GM21526 (cell line): ENCODE measurements around the gene MYO1A.
"Not testable (repeated sequence)": the region's sequence is repeated elsewhere in the genome, so short reads cannot be mapped to it uniquely, and the experiment has no call there.

ENCODE experiments used
- ATAC-seq: cut with Tn5 transposase; IDR thresholded peaks from one replicate; pipeline ENCODE4 v1.9.1; 2021; ENCODE audit warnings: moderate library complexity; ENCODE audit not compliant: unreplicated experiment, low FRiP score

MYO1A gene

GRCh38 chr12:57087691-57088353, 37.9 kb upstream of the MYO1A start:
- ATAC-seq: peak; percentile 15

- ATAC-seq: peak; percentile 22
These were observed 37.2 kb upstream of the MYO1A start for GRCh38 chr12:57087010-57087690.

GRCh38 chr12:57086493-57087009, 36.6 kb upstream of the MYO1A start:
- ATAC-seq: no peak

- ATAC-seq: no peak
These were observed 36.1 kb upstream of the MYO1A start for GRCh38 chr12:57085999-57086492.

GRCh38 chr12:57080855-57081254, 30.9 kb upstream of the MYO1A start:
- ATAC-seq: no peak

GRCh38 chr12:57079821-57080220, 29.9 kb upstream of the MYO1A start:
- no peak for ATAC-seq

GRCh38 chr12:57078519-57079404, 28.8 kb upstream of the MYO1A start, which contains the start of gene NEMP1:
NEMP1 (minus strand) TSS chr12:57078791; CDS start chr12:57078745, 46 bp downstream.
- peak; percentile 92 for ATAC-seq

GRCh38 chr12:57073566-57074450, 23.9 kb upstream of the MYO1A start:
- not testable (repeated sequence) for ATAC-seq

GRCh38 chr12:57072661-57073060, 22.7 kb upstream of the MYO1A start:
- ATAC-seq: no peak

- ATAC-seq: peak; percentile 75
These were observed 19.6 kb upstream of the MYO1A start for GRCh38 chr12:57069523-57069922.

GRCh38 chr12:57066245-57066644, 16.3 kb upstream of the MYO1A start:
- ATAC-seq: no peak

GRCh38 chr12:57063991-57064685, 14.2 kb upstream of the MYO1A start:
- peak; percentile 54 for ATAC-seq

- ATAC-seq: no peak
These were observed 8.5 kb upstream of the MYO1A start for GRCh38 chr12:57058454-57058853.

- ATAC-seq: no peak
These were observed 7.3 kb upstream of the MYO1A start for GRCh38 chr12:57057067-57057751.

- no peak for ATAC-seq
These were observed 5.9 kb upstream of the MYO1A start for GRCh38 chr12:57055824-57056223.

- not testable (repeated sequence) for ATAC-seq
These were observed 4.0 kb upstream of the MYO1A start for GRCh38 chr12:57053901-57054300.

GRCh38 chr12:57053146-57053545, 3.2 kb upstream of the MYO1A start:
- ATAC-seq: not testable (repeated sequence)

GRCh38 chr12:57051011-57051410, 1.1 kb upstream of the MYO1A start:
- ATAC-seq: no peak

GRCh38 chr12:57049119-57049446, 846 bp downstream of the MYO1A start:
- ATAC-seq: no peak
